ENCODE measurements around the gene RLBP1. TPM values are rescaled to one million over a fixed set of nuclear protein-coding genes. Genes with fewer than 3 reads are reported as not detected.

RLBP1 gene
- total and polyA plus RNA-seq, 10 of the 15 experiments (the other 5 are each of a cell fraction or from before 2014, with no cell fraction given): 0.06 TPM; not detected in 9

DNA sequence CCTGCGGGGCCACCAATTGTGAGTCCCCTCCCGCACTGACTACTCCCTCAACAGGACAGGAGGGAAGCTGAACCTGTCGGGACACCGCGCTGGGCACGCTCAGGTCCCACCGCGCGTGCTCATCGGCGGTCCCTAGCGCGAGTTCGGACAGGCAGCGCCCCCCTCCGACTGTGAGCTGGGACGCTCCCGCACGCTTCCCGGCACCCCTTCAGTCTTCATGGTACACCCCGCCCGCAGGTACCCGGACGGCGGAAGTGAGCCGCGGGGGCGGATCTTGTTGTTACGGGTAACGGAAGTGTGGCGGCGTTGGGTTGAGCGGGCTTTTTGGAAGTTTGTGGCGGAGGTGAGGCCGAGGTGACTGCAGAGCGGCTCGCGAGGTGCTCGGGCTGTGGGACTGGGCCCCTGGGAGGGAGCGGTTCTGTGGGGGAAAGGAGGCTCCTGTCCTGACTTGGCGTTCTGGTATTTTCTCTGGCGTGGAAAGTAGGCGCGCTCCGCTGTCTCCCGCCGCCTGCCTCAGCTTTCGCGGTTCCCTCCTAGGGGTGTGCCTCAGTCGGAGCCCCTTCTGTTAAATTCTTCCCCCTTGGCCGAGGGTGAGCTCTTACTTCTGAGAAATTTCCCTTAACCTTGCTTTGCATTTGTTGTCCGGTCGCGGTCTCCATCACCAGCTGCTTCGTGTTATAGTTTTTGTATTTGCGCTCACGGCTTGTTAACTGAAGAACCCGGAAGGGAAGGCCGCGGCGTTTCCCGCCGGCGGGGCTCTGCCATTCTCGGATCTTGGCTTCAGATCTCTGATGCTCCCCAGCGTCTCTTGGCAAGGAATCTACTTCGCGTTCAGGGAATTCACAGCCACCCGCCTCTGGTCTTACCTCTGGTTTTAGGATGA, 22.6 kb upstream of the RLBP1 start, which contains the start of gene FANCI (continued):
- TF ChIP-seq EGR1 (IDR thresholded peaks at IDR 0.05; ENCODE audit: borderline replicate concordance in 1 of 2, low read depth in 2 of 2, low read length in 2 of 2) (peak in 1 of 2 experiments; percentile 83; a peak in 2 of 3 replicates), ZZZ3 (IDR thresholded peaks at IDR 0.05; ENCODE audit: control insufficient read depth, insufficient read length, low read depth) (no peak), NR2C1 (IDR thresholded peaks at IDR 0.05) (no peak), PAX8 (IDR thresholded peaks at IDR 0.05) (no peak), SUZ12 (IDR thresholded peaks at IDR 0.05; ENCODE audit: unreplicated experiment) (no peak), ESRRA (IDR thresholded peaks at IDR 0.05; ENCODE audit: low read length) (no peak), RAD21 (IDR thresholded peaks at IDR 0.05; ENCODE audit: insufficient read depth, low read depth, low read length) (peak; percentile 22; the same call in 1 of the 2 replicates), ATF7 (IDR thresholded peaks at IDR 0.05; ENCODE audit: low read depth) (peak; percentile 93), EED (IDR thresholded peaks at IDR 0.05; ENCODE audit: low read depth) (0 out of 2 replicates have a peak, but pooled peaks have one; percentile 11), MEF2B (IDR thresholded peaks at IDR 0.05; ENCODE audit: partially characterized antibody, poor library complexity, severe bottlenecking) (no peak), NFYA (IDR thresholded peaks at IDR 0.05; ENCODE audit: borderline replicate concordance, low read depth, low read length) (no peak), SMAD1 (IDR thresholded peaks at IDR 0.05; ENCODE audit: low read depth, partially characterized antibody) (no peak), RFX5 (IDR thresholded peaks at IDR 0.05; ENCODE audit: low read depth, low read length) (peak; percentile 26; the same call in 1 of the 2 replicates), JUNB (IDR thresholded peaks at IDR 0.05) (no peak)
- TF ChIP-seq, protein P1, sequence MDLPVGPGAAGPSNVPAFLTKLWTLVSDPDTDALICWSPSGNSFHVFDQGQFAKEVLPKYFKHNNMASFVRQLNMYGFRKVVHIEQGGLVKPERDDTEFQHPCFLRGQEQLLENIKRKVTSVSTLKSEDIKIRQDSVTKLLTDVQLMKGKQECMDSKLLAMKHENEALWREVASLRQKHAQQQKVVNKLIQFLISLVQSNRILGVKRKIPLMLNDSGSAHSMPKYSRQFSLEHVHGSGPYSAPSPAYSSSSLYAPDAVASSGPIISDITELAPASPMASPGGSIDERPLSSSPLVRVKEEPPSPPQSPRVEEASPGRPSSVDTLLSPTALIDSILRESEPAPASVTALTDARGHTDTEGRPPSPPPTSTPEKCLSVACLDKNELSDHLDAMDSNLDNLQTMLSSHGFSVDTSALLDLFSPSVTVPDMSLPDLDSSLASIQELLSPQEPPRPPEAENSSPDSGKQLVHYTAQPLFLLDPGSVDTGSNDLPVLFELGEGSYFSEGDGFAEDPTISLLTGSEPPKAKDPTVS (IDR thresholded peaks at IDR 0.05; ENCODE audit: low read depth, low read length): no peak
- TF ChIP-seq, protein P2, sequence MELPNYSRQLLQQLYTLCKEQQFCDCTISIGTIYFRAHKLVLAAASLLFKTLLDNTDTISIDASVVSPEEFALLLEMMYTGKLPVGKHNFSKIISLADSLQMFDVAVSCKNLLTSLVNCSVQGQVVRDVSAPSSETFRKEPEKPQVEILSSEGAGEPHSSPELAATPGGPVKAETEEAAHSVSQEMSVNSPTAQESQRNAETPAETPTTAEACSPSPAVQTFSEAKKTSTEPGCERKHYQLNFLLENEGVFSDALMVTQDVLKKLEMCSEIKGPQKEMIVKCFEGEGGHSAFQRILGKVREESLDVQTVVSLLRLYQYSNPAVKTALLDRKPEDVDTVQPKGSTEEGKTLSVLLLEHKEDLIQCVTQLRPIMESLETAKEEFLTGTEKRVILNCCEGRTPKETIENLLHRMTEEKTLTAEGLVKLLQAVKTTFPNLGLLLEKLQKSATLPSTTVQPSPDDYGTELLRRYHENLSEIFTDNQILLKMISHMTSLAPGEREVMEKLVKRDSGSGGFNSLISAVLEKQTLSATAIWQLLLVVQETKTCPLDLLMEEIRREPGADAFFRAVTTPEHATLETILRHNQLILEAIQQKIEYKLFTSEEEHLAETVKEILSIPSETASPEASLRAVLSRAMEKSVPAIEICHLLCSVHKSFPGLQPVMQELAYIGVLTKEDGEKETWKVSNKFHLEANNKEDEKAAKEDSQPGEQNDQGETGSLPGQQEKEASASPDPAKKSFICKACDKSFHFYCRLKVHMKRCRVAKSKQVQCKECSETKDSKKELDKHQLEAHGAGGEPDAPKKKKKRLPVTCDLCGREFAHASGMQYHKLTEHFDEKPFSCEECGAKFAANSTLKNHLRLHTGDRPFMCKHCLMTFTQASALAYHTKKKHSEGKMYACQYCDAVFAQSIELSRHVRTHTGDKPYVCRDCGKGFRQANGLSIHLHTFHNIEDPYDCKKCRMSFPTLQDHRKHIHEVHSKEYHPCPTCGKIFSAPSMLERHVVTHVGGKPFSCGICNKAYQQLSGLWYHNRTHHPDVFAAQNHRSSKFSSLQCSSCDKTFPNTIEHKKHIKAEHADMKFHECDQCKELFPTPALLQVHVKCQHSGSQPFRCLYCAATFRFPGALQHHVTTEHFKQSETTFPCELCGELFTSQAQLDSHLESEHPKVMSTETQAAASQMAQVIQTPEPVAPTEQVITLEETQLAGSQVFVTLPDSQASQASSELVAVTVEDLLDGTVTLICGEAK (IDR thresholded peaks at IDR 0.05; ENCODE audit: borderline replicate concordance): peak; percentile 94
- TF ChIP-seq, protein P3, sequence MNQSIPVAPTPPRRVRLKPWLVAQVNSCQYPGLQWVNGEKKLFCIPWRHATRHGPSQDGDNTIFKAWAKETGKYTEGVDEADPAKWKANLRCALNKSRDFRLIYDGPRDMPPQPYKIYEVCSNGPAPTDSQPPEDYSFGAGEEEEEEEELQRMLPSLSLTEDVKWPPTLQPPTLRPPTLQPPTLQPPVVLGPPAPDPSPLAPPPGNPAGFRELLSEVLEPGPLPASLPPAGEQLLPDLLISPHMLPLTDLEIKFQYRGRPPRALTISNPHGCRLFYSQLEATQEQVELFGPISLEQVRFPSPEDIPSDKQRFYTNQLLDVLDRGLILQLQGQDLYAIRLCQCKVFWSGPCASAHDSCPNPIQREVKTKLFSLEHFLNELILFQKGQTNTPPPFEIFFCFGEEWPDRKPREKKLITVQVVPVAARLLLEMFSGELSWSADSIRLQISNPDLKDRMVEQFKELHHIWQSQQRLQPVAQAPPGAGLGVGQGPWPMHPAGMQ (IDR thresholded peaks at IDR 0.05; ENCODE audit: borderline replicate concordance): no peak
- TF ChIP-seq, protein P4, sequence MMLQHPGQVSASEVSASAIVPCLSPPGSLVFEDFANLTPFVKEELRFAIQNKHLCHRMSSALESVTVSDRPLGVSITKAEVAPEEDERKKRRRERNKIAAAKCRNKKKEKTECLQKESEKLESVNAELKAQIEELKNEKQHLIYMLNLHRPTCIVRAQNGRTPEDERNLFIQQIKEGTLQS (IDR thresholded peaks at IDR 0.05; ENCODE audit: borderline replicate concordance, extremely low read depth, low read depth, low read length): no peak
- TF ChIP-seq, protein P5, sequence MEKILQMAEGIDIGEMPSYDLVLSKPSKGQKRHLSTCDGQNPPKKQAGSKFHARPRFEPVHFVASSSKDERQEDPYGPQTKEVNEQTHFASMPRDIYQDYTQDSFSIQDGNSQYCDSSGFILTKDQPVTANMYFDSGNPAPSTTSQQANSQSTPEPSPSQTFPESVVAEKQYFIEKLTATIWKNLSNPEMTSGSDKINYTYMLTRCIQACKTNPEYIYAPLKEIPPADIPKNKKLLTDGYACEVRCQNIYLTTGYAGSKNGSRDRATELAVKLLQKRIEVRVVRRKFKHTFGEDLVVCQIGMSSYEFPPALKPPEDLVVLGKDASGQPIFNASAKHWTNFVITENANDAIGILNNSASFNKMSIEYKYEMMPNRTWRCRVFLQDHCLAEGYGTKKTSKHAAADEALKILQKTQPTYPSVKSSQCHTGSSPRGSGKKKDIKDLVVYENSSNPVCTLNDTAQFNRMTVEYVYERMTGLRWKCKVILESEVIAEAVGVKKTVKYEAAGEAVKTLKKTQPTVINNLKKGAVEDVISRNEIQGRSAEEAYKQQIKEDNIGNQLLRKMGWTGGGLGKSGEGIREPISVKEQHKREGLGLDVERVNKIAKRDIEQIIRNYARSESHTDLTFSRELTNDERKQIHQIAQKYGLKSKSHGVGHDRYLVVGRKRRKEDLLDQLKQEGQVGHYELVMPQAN (conservative IDR thresholded peaks at IDR 0.05): peak; percentile 100
